Ovary (tissue), 3 donors: ENCODE measurements around the gene ADGRF1.

Source experiments
- EP300 ChIP-seq: sonication (generic); formaldehyde crosslinking; IDR thresholded peaks from one replicate; pipeline ENCODE4 v1.6.1; 2017; ENCODE audit warnings: antibody characterized with exemption
- POLR2A ChIP-seq: fragments of 450-650 bp; IDR thresholded peaks from one replicate; pipeline ENCODE4 v1.6.1; 2017; ENCODE audit warnings: antibody characterized with exemption, mild to moderate bottlenecking, moderate library complexity
- TF ChIP-seq, protein P1 (sequence below), 3 donors: fragments of 450-650 bp in 2 of 3; fragments of 200-600 bp in 1 of 3; IDR thresholded peaks; one replicate each; pipeline versions ENCODE4 v1.5.1 to v1.8.0; 2016 to 2022; ENCODE audit warnings: antibody characterized with exemption in 3 of 3, mild to moderate bottlenecking in 1 of 3
- donor health status: DM: no; HTN: no; CAD: no.

DNA sequence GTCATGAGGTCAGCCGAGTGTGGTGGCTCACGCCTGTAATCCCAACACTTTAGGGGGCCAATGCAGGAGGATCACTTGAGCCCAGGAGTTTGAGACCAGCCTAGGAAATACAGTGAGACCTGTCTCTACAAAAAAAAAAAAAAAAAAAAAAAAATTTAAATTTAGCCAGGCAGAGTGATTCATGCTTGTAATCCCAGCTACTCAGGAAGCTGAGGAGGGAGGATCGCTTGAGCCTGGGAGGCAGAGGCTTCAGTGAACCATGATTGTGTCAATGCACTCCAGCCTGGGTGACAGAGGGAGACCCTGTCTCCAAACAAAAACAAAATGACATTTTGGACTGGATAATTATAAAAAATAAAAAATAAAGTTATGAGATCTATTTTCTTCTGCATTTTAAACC, 56.2 kb downstream of the ADGRF1 start:
- TF ChIP-seq, protein P1, sequence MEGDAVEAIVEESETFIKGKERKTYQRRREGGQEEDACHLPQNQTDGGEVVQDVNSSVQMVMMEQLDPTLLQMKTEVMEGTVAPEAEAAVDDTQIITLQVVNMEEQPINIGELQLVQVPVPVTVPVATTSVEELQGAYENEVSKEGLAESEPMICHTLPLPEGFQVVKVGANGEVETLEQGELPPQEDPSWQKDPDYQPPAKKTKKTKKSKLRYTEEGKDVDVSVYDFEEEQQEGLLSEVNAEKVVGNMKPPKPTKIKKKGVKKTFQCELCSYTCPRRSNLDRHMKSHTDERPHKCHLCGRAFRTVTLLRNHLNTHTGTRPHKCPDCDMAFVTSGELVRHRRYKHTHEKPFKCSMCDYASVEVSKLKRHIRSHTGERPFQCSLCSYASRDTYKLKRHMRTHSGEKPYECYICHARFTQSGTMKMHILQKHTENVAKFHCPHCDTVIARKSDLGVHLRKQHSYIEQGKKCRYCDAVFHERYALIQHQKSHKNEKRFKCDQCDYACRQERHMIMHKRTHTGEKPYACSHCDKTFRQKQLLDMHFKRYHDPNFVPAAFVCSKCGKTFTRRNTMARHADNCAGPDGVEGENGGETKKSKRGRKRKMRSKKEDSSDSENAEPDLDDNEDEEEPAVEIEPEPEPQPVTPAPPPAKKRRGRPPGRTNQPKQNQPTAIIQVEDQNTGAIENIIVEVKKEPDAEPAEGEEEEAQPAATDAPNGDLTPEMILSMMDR (IDR thresholded peaks at IDR 0.05), result no peak
- TF ChIP-seq EP300, result no peak
- no peak for TF ChIP-seq POLR2A
